C4-2B (cell line): ENCODE measurements around the gene ZNF473.

ENCODE experiments used
- ZFX ChIP-seq: fragments of 450-650 bp; IDR thresholded peaks from 2 replicates; pipeline ENCODE4 v1.6.1; 2017
- TF ChIP-seq, protein P1 (sequence below): fragments of 450-650 bp; conservative IDR thresholded peaks from 2 replicates; pipeline ENCODE4 v1.5.1; 2017; ENCODE audit warnings: mild to moderate bottlenecking

DNA sequence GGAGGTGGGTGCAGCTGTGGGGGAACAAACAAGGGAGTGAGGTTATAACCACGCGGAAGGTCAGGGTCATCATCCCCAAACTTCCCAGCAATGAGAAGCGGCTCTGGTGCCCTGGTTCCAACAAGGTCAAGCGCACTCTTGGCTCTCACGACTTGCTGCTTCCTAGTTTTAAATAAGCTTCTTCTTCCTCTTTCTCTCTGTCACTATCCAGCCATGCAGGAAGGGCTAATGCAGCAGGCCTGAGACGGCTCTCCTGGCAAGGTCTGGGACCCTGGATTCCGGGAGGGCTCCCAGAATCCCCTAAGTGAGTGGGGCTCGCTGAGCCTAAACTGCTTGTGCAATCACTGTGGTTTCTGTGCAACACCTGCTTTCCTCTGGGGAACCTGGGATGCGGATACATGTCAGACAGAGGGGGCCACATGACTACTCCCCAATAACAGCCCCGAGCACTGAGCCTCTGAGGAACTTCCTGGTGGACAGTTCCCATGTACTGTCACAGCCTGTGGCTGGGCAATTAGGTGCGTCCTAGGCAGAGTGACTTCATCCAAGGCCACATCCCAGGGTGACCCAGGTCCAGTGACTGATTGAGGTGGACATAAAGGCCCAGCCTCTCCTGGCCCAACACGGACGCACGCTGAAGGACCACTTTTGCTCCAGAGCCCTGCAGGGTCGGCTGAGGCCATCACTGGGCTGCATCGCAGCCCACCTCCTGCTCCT lies 24.8 kb upstream of the ZNF473 start:
- TF ChIP-seq, protein P1, sequence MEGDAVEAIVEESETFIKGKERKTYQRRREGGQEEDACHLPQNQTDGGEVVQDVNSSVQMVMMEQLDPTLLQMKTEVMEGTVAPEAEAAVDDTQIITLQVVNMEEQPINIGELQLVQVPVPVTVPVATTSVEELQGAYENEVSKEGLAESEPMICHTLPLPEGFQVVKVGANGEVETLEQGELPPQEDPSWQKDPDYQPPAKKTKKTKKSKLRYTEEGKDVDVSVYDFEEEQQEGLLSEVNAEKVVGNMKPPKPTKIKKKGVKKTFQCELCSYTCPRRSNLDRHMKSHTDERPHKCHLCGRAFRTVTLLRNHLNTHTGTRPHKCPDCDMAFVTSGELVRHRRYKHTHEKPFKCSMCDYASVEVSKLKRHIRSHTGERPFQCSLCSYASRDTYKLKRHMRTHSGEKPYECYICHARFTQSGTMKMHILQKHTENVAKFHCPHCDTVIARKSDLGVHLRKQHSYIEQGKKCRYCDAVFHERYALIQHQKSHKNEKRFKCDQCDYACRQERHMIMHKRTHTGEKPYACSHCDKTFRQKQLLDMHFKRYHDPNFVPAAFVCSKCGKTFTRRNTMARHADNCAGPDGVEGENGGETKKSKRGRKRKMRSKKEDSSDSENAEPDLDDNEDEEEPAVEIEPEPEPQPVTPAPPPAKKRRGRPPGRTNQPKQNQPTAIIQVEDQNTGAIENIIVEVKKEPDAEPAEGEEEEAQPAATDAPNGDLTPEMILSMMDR = no peak
- no peak for TF ChIP-seq ZFX
